NCI-H82 (cell line): ENCODE measurements around the gene MOSPD2.
A peak's percentile ranks its signal among the peaks of the same experiment; 100 is the strongest.

Source experiments
- DNase-seq: peaks from one replicate; lab custom pipeline; 2025; lab: John Stamatoyannopoulos, UW

MOSPD2 gene

DNA sequence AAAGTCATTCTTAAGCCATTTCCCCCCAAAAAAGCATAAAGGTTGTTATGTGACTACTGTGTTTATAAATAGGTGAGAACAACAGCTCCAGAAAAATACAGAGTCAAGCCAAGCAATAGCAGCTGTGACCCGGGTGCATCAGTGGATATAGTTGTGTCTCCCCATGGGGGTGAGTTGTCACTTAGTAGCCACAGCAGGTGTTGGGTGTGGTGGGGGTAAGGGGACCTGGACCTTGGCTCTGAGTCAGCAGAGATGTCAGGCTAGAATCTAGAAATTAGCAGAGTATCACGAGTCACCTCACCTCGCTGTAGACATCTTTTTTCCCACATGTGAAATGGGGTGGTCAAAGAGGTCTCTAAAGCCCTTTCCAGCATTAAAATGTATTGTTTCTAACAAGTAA, 42.4 kb downstream of the MOSPD2 start:
- DNase-seq: no peak

DNA sequence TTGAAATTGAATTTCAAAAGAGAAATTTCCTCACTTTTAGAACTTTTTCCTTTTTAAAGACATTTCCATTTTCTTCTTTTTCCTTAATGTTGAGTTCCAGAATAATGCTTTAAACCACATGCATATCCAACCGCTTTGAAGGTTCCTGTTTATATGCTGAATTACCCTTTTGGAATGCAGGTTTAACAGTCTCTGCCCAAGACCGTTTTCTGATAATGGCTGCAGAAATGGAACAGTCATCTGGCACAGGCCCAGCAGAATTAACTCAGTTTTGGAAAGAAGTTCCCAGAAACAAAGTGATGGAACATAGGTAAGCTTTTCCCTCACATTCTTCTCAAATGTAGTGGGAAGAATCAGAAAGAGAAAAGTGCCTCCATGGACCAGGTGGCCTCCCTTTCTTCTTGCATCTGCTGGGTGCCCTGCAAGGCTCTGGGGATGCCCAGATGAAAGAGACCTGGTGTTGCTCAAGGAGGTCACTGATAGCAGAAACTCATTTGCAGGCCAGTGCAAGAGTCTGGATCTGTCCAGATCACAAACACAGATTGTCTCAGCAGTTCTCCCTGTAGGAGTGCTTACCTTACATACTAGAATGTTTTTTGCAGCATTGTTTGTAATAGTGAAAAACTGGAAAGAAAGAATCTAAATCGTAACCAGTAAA, 42.9 kb downstream of the MOSPD2 start:
- DNase-seq: no peak

GRCh38 chrX:14919407-14919806, 46.2 kb downstream of the MOSPD2 start:
- DNase-seq: no peak

- DNase-seq: no peak
Measured at GRCh38 chrX:14920196-14920595, 47.0 kb downstream of the MOSPD2 start.

DNA sequence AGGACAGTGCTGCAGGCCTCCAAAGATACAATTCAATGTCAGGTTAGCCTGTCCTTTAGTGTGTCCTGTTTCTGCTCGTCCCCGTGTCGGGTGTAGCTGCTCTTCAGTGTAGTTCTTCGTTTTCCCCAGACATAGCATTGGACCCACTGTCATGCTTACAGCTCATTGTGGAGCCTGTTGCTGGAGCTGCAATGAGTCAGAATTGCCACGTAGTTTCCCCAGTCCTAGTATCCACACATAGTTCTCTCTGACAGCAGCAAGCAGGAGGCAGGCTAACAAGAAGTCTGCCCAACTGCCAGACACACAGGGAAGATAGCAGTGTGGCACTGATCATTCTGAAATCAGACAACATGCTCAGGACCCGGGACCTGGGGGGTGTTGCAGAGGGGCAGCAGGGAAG, 49.2 kb downstream of the MOSPD2 start:
- no peak for DNase-seq

DNA sequence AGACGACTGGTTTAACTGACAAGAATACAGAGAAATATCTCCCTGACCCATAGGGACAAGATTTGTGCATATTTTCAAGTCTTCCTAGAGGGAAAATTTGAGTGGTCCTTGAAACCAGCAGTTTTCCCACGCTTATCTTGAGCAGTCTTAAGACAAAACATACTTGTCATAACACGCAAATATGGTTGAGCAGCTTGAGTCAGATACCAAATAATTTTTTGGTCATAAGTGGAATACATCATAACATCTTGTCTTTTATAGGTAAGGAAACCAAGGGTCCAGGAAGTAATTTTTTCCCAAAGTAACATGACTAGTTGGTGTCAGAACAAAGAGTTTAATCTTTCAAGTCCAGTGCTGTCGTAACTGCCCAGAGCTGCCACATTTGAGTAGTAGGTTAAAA, 50.5 kb downstream of the MOSPD2 start:
- no peak for DNase-seq

- no peak for DNase-seq
Measured at GRCh38 chrX:14926471-14926870, 53.2 kb downstream of the MOSPD2 start.

- no peak for DNase-seq
Measured at GRCh38 chrX:14927401-14927800, 54.2 kb downstream of the MOSPD2 start.

- no peak for DNase-seq
Measured at GRCh38 chrX:14930663-14931062, 57.4 kb downstream of the MOSPD2 start.

DNA sequence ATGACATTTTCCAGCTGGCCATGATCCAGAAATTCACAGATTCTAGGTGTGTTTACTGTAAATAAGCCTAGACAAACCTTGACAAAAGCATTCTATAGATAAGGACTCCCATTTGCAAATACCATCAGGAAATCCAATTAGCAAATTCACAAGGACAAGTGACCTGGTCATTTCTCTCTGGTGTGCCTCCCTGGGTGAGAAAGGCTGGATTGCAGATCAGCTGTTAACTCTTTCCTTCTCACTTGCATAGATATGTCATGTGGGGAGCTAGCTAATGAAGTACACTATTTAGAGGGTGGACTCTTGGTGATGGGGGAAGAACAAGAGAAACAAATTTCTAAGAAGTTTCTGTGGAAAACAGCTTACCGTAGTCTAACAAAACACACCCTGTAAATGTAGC, 58.9 kb downstream of the MOSPD2 start:
- DNase-seq: no peak

DNA sequence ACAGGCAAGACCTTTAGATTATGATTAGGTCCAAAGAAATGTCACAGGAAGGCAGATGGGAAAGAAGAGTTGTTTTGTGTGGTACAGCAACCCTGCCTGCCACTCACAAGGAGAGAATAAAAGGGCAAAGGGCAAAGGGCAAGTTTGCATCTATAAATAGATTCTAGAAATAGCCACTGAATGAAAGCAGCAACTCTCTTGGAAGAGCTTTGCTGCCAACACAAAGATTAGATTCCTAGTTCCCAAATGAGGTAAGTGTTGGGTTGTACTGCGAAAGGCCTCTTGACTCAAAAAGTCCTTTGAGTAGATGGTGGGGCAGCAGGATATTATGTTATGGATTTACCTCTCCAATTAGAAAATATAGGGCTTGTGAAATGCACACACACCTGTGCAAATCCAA, 61.2 kb downstream of the MOSPD2 start:
- no peak for DNase-seq

DNA sequence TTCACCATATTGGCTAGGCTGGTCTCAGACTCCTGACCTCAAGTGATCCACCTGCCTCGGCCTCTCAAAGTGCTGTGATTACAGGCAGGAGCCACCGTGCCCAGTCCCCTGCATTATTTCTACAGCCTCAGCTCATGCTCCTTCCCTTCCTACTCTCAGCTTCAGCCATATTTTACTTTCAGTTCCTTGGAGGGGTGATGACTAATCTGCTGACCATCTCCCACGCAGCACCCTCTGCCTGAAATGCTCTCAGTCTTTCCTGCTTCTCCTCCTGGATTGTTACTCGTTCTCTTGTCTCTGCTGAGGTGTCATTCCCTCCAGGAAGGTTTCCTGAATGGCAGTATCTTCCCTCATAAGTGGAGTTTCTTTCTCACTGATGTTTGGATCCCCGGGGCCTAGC, 63.3 kb downstream of the MOSPD2 start:
- no peak for DNase-seq

DNA sequence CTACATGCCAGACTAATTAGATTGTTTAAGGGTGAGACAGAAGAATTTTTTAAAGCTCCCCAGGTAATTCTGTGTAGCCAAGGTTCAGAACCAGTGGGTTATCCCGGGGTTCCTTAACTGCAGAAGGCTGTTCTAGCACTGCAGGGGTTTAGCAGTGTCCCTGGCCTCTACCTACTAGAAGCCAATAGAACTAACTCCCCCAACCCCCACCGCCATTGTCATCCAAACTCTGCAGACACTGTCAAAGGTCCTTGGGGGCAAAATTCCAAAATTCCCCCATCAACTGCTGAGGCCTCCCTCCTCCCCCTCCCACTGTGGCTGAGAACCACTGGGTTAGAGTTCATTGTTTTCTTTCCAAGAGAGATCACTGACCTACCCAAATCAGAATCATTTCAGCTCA, 66.4 kb downstream of the MOSPD2 start:
- DNase-seq: no peak

DNA sequence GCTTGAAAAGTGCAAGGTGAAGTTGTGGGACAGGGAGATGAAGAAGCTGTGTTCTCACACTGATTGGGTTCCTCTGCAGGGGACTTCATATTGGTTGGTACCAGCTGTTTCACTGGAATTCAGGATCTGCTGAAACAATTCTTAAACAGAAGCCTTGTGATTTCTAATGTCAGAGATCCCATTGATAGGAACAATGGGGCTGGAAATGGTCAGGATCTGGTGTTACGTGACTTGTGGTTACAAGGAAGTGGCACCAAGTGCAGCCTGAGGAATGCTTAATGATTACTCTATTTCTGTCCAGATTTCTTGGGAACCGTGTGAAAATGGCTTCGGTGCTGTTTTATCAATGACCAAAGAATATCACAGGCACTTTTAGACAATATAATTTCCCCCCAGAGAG, 68.1 kb downstream of the MOSPD2 start:
- DNase-seq: no peak

DNA sequence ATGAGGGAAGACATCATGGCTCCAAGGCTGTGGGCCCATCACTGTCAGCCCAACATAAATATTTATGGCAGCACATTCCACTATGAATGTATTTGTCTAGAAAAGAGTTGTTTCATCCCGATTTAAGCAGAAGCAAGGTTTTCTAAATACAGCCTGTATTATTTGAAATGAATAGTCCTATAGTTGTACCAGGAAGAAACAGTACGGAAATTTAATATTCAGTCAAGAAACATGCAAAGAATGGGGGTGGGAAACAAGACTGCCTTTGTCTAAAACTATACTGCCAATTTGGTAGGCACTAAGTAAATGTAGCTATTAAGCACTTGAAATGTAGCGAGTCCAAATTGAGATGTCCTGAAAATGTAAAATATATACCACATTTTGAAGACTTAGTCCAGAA, 69.1 kb downstream of the MOSPD2 start:
- no peak for DNase-seq

GRCh38 chrX:14943962-14944361, 70.7 kb downstream of the MOSPD2 start:
- no peak for DNase-seq

- DNase-seq: no peak
Measured at GRCh38 chrX:14946606-14947155, 73.5 kb downstream of the MOSPD2 start.

DNA sequence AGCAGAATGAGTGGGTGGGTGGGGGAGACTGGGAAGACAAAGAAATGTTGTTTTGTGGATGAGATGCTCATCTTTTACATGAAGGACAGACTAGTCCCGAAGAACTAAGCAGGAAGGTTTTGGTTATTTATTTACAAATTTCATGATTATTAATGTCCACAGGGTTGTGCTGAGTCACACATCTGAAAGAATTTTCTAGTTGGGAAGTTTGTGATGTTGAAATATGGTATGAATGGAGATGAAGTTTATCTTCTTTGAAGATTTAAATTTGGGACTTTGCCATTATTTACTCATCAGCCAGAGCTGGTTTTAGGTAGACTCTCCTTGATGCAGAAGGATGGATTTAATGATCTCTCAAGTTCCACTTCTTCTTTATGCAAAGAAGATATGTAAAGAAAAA, 75.5 kb downstream of the MOSPD2 start:
- no peak for DNase-seq

DNA sequence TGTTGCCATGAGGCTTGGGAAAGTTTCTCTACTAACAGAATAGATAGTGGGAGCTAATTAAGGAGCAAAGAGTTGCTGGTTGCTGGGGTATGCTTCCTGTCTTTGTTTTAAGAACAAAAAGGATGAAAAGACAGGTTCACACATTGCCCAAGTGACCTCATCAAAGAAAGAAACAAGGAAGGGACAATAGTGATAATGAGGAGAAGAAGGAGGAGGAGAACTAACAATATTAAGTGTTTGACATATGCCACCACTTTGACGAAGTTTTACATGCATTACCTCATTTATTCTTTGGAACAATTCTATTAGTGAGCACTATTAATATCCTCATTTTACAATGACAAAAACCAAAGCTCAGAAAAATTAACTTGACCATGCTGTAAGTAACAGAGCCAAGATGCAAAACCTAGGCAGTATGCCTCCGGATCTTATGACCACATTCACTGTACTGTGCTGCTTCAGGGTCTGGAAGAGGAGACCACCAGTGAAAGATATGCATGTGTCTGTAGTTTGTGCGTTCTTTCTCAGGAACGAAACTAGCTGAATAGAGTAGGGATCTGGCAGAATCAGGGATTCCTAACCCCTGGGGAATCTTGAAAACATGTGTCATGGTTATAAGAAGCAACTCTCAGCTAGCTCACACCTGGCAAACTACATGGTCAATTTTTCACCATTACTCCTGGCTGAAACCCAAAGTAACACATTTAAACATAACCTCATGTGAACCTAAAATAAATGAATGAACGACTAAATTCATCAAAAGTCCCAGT, 83.8 kb downstream of the MOSPD2 start:
- DNase-seq: no peak

- DNase-seq: peak; percentile 76
Measured at GRCh38 chrX:14963447-14964236, 90.4 kb downstream of the MOSPD2 start.

- DNase-seq: no peak
Measured at GRCh38 chrX:14964500-14964899, 91.3 kb downstream of the MOSPD2 start.
